GM18505 (cell line): ENCODE measurements around the gene DOK5.
A peak's percentile ranks its signal among the peaks of the same experiment; 100 is the strongest.

ENCODE experiments used
- ATAC-seq: cut with Tn5 transposase; IDR thresholded peaks from one replicate; pipeline ENCODE4 v1.9.1; 2021; ENCODE audit not compliant: unreplicated experiment
- POLR2A ChIP-seq: IDR thresholded peaks from 4 replicates; pipeline ENCODE4 v1.6.1; 2011; ENCODE audit warnings: borderline replicate concordance; ENCODE audit not compliant: insufficient read depth, insufficient read length; ENCODE audit errors: extremely low read depth

DOK5 gene

DNA sequence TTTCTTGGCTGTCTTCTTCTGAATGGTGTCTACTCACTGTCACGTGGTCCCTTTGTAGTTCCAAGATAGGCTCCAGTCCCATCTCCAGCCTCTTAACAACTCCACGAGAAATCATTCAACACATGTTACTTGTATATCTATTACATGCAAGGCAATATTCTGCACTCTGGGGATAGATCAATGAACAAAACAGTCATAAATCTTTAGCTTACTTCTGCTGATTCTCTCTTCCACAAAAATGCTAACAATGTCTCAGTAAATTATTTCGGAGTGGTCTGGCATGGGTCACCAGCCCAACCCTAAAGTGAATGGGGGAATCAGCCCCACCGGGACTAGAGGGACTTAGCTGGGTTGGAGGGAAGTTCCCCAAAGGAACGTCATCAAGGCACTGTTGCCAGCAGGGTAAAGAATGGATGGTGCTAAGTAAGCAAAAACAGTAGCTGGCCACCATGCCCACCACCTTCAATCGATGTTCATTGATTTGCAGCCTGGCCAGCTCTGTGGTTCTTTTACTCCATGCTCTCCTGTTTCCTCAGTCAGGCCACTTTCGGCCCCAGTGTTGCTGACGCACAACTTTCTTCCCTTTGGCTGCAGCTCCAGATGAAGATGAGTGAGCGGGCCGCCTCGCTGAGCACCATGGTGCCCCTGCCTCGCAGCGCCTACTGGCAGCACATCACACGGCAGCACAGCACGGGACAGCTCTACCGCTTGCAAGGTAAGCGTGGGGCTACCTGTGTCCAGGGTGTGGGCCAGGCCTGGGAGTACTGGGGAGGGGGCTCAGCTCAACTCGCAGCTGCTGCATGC is 167.7 kb downstream of the DOK5 start:
- ATAC-seq: no peak
- no peak for TF ChIP-seq POLR2A

DNA sequence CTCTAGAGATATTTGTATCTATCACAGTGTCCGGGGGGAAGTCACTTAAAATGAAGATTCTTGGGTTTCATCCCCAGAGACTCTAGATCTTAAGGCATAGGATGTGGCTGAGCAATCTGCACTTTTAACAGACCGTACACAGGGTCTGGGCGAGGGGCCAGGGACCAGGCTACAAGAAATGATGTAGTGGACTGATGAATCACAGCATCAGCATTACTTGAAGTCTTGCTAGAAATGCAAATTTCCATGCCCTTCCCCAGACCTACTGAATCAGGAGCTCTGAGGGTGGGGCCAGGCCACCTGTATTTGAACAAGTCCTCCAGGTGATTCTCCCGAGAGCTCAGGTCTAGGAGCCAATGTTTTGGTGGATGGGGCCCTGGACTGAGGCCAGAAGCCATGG is 168.4 kb downstream of the DOK5 start:
- no peak for TF ChIP-seq POLR2A
- no peak for ATAC-seq

DNA sequence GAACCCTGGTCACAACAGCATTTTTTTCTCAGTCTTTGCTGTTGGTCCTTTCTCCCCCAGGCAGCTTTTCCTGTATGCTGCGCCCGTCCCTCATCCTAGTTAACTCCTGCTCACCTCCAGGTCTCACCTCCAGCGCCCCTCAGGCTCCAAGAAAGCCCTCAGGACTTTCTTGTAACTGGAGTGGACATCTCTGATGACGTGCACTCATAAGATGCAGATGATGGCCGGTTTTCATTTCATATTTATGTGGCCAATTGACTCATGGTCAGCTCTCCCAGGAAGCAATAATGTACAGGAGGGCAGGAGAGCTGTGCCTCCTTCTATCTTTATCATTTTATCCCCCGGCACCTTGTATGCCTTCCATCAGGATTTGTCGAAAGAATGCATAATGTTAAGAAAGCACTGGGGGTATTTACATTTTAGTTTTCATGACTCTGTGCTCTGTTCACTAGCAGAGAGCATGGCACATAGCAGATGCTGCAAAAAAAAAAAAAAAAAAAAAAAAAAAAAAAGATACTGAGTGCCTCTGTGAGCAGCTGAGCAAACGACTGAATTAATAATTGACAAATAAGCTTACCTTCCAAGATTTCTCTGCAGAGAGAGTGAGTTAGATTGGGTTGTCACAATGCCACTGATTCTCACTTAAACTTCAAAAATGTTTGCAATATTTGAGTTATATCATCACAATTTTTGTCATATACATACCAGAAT is 170.2 kb downstream of the DOK5 start:
- TF ChIP-seq POLR2A: no peak
- ATAC-seq: no peak

DNA sequence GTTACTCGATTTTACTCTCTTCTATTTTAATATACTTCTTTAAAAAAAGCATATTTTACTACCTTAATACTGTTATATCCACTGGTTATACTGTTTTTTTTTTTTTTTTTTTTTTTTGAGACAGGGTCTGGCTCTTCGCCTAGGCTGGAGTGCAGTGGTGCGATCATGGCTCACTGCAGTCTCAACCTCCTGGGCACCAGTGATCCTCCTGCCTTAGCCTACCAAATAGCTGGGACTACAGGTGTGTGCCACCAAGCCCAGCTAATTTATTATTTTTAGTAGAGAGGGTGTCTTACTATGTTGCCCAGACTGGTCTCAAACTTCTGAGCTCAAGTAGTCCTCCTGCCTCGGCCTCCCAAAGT is 170.7 kb downstream of the DOK5 start:
- no peak for ATAC-seq
- TF ChIP-seq POLR2A: no peak

DNA sequence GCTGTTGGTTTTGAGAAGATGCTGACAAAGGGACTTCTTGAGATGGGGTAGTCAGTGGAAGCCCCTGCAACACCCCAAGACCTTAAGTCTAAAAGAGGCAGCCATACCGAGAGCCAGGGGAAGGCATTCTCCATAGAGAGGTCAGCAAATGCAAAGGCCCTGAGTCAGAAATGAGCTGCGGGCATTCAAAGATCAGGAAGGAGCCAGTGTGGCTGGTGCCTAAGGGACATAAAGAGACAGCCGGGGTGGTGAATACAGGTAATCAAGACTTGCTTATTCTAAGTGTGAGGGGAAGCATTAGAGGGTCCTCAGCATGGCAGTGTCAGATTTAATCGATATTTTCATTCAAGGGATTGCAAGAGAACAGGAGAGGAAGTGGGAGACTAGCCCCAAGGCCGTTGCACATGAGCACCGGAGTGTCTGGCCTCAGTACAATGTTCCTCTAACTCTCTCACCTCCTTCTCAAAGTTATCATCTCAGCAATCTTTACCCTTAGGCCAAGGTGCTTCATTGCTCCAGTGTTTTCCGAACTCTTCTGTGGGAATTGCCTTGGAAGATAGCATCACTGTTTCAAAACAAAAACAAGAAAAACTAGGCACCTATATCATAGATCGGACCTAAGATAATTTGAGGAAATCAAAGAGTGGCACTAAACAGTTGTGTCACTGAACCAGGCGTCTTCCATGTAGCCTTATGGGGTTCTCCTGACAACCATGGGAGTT is 173.2 kb downstream of the DOK5 start:
- TF ChIP-seq POLR2A: no peak
- no peak for ATAC-seq

DNA sequence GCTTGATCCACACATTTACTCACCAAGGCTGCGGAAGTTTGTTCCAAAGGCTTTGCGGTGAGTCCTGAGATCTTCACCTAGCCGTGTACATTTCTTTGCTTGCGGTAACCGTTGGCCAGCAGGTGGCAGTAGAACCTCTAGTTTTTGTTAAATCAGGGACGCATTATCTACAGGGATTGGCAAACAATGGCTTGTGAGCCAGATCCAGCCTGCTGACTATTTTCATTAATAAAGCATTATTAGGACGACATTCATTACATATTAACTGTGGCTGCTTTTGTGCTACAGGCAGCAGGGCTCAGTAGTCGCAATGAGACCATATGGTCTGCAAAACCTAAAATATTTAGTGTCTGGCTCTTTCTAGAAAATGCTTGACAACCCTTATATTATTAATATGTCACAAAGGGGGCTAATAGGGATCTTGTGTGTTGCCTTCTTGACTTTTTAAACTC is 174.1 kb downstream of the DOK5 start:
- peak; percentile 82 for ATAC-seq
- TF ChIP-seq POLR2A: no peak

DNA sequence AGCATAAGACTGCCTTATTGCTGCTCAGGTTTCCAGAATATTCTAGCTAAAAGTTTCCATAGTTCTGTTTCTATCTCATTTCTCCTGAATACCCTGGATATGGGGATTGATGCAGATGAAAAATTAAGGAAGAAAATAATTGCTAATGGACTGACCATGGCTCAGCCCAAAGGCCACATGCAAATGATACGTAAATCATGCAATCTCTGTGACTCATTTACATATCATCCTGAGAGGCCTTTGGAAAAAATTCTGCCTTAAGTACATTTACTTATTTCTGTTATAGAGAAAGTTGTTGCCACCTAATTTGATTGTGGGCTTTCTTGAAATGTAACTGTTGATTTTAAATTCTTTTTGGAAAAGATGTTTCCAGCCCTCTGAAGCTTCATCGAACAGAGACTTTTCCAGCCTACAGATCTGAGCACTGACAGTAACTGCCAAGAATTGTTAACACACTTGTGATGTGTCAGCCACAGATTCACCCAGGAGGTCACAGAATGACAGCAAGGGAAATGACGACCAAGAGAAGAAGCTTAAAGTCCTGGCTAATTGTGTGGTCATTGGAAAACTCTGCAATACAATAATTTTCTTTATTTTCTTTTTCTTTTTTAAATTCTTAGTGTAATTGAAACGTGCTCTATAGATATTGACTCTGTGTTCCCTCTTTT is 174.8 kb downstream of the DOK5 start:
- no peak for ATAC-seq
- no peak for TF ChIP-seq POLR2A

DNA sequence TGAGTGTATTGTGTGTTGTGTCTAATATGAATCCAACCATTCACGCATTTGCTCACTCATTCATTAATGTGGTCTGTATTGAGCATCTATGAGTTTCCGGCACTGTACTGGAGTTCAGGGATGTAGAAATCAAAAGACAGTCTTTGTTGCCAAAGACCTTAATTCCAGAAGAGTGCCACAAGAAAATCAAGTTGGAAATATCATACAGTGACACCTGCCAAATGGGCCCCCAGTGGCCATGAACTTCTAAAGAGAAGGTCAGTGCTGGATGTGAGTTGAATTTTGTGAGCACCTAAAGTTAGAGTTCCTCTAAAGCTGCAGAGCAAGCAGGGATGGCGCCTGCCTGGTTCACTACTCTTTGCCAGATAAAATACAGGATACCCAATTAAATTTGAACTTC is 175.9 kb downstream of the DOK5 start:
- no peak for TF ChIP-seq POLR2A
- ATAC-seq: no peak

DNA sequence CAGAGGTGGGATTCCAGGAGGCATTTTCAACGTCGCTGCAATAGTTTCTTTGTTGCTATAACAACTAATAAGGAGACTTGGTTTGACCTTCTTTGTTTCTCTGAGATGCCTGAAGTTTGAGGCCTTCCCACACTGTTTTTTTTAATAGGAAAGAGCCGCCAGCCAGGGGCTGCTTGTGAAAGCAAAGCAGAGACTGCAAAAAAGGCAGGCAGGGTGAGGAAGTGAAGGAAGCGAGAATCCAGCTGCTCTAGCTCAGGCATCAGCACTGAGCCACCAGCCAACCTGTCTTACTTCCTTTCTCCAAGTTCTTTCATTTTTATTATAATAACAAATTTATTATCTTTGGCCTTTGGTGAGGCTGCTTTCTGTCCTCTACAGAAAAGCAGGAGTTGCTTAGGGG is 179.1 kb downstream of the DOK5 start:
- TF ChIP-seq POLR2A: no peak
- no peak for ATAC-seq

DNA sequence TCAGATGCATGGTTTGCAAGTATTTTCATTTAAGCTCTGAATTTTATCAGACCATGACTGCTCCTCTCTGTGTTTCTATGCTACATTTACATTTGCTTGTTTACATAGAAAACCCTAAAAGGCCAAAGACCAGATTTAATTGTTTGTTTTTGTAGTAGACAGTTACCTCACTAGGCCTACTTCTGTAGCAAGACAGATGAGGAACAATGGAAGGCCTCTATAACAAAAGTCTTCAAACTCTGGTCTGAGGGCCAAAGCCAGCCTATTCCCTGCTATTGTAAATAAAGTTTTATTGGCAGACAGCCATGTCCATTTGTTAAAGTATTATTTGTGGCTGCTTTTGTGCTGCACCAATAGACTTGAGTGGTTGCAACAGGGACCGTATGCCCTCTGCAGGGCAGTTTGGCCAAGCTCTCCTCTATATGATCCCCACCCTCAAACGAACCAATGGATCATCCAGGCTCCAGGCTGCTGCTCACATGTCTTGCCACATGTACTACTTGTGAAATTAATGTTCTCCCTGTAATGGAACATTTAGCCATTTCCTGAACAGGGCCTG is 182.0 kb downstream of the DOK5 start:
- ATAC-seq: no peak
- no peak for TF ChIP-seq POLR2A

DNA sequence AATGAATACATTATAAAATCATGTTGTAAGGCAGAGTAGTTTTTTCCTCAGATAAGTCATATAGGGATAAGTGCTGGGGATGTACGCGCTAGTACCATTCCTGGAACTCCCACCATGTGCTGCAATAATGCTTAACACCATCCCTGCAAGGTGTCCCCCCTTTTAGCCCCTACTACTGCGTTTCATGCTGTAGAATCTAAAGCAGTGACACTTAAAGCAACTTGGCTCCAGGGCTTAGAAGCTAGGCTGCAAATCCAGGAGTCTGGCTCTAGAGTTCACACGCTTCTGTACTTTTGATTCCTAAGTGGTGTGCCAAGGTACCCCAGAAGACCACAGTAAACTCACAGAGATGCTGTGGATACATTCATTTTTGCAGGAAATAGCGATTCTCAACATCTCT is 183.1 kb downstream of the DOK5 start:
- no peak for TF ChIP-seq POLR2A

DNA sequence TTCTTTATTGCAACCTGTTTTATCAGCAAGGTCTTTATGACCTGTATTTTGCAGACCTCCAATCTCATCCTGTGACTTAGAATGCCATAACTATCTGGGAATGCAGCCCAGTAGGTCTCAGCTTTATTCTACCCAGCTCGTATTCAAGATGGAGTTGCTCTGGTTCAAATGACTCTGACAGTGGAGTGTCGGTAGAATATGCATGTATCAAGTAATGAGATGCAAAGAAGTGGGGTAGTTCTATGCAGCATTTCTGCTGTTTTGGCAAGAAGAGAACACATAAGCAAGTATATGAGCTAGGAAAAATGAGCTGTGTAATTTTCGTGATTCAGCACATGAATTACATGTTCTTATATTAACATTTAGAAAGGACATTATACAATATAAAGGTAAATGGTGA is 185.9 kb downstream of the DOK5 start:
- TF ChIP-seq POLR2A: no peak
- no peak for ATAC-seq

More for the DNA sequence above, 183.1 kb downstream of the DOK5 start:
- ATAC-seq: no peak
